Astrocyte (in vitro differentiated cells and primary cell): ENCODE measurements around the gene TMEM266.

ENCODE experiments used
- EZH2 ChIP-seq: IDR thresholded peaks from 2 replicates; pipeline ENCODE4 v1.6.1; 2012; ENCODE audit warnings: mild to moderate bottlenecking, low read length, inconsistent platforms; ENCODE audit not compliant: insufficient read depth
- TF ChIP-seq, protein P1 (sequence below): IDR thresholded peaks from 2 replicates; pipeline ENCODE4 v1.5.1; 2011; ENCODE audit warnings: low read depth, mild to moderate bottlenecking, inconsistent platforms, low read length, moderate library complexity; ENCODE audit not compliant: insufficient read depth

DNA sequence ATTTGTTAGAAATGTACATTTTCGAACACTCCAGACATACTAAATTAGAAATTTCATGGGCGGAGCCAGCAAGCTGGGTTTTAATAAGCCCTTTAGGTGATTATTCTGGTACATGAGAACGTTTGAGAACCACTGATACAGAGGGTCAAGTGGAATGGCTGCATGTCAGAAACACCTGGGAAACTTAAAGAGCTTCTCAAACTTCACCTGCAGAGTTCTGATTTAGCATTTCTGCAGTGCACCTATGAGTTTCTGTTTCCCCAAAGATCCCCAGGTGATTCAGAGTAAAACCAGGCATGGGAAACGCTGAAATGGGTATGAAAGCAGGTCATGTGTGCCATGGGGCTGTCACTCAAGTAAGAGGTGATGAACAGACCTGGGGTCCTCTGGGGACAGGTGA is 68.1 kb downstream of the TMEM266 start:
- TF ChIP-seq, protein P1, sequence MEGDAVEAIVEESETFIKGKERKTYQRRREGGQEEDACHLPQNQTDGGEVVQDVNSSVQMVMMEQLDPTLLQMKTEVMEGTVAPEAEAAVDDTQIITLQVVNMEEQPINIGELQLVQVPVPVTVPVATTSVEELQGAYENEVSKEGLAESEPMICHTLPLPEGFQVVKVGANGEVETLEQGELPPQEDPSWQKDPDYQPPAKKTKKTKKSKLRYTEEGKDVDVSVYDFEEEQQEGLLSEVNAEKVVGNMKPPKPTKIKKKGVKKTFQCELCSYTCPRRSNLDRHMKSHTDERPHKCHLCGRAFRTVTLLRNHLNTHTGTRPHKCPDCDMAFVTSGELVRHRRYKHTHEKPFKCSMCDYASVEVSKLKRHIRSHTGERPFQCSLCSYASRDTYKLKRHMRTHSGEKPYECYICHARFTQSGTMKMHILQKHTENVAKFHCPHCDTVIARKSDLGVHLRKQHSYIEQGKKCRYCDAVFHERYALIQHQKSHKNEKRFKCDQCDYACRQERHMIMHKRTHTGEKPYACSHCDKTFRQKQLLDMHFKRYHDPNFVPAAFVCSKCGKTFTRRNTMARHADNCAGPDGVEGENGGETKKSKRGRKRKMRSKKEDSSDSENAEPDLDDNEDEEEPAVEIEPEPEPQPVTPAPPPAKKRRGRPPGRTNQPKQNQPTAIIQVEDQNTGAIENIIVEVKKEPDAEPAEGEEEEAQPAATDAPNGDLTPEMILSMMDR, result no peak
- TF ChIP-seq EZH2, result no peak
